Pancreas (tissue), 10 donors: ENCODE data around the gene SULF2. TPM values are rescaled to one million over a fixed set of nuclear protein-coding genes. Genes with fewer than 3 reads are reported as not detected.

Experiments
- ATAC-seq, 4 donors: fragments of 200-7000 bp; cut with Tn5 transposase; one replicate each; pipeline versions ENCODE4 v1.8.0 to v1.9.1; 2020; ENCODE audit warnings: mild to moderate bottlenecking in 4 of 4, moderate library complexity in 4 of 4
- DNase-seq, 6 donors: peaks; one replicate each; pipeline ENCODE4 v3.0.0-alpha.2; 2020
- FAIRE-seq: peaks from 2 replicates; lab custom pipeline; 2012; peaks lifted over from hg19 to GRCh38; lab: Jason Lieb, UNC
- H3K27ac ChIP-seq, 4 donors: fragments of 200-600 bp; sonication (generic); 1 replicate in 3 of 4; 2 replicates in 1 of 4; pipeline versions ENCODE4 v1.5.0 to v1.8.0; 2020
- H3K27me3 ChIP-seq, 4 donors: fragments of 200-600 bp; one replicate each; pipeline ENCODE4 v1.8.0; 2021
- H3K36me3 ChIP-seq, 3 donors: fragments of 200-600 bp; sonication (generic) in 1 of 3; one replicate each; pipeline versions ENCODE4 v1.5.0 to v1.8.0; 2020 to 2021
- H3K4me1 ChIP-seq, 3 donors: fragments of 200-600 bp; one replicate each; pipeline ENCODE4 v1.8.0; 2021
- H3K4me3 ChIP-seq, 4 donors: fragments of 200-600 bp; sonication (generic) in 2 of 4; one replicate each; pipeline versions ENCODE4 v1.5.0 to v1.8.0; 2020 to 2021
- H3K9me3 ChIP-seq, 4 donors: fragments of 200-600 bp; one replicate each; pipeline ENCODE4 v1.8.0; 2021
- whole genome bisulfite sequencing, 2 donors: extraction: QIAGEN DNeasy Blood & Tissue Kit; methylation state at CpG; one replicate each; pipeline ENCODE4 v1.1.7; 2013; 5-methylcytosine and 5-hydroxymethylcytosine counted together
- intact Hi-C, 3 donors: fragments of 100-400 bp; cut with DNase I; formaldehyde crosslinking; loops; one replicate each; pipeline versions ENCODE4 v1.11.1 to v1.14.2; 2022
- polyA plus RNA-seq, 2 donors: library from polyadenylated mRNA; stranded (reverse); fragments of 200-250 nt; gene quantifications; one replicate each; pipeline ENCODE4 v1.2.3, GENCODE V29; 2013
- total RNA-seq, 6 donors: library from RNA; stranded (reverse); fragmentation: NEBNext Ultra II Directional in 4 of 6; extraction: Animal tissue kit (Norgen Biotek cat#: 25700) in 4 of 6; gene quantifications; one replicate each; pipeline versions ENCODE4 v1.2.1 to v1.2.4, GENCODE V29; 2021 to 2023
- TF ChIP-seq, protein P1 (sequence below), 4 donors: fragments of 200-600 bp; sonication (generic) in 3 of 4; IDR thresholded peaks; one replicate each; pipeline versions ENCODE4 v1.5.0 to v1.8.0; 2021; ENCODE audit warnings: antibody characterized with exemption in 4 of 4
- donor health status: healthy with polysubstance abuse.
- donor health status: DM: no; HTN: no; CAD: no; lungs with moderate emphysema.
- donor health status: DM: no; HTN: no; CAD: no.
- donor health status: control.
- donor health status: control.
- donor health status: Bipolar disorder and iron deficiency.
- donor health status: DM: yes; HTN: yes; CAD: no.
- donor health status: DM: no; HTN: no; CAD: no.
- donor health status: DM: no; HTN: no; CAD: no.
- donor health status: DM: yes; HTN: yes; CAD: no.

The SULF2 gene
- total and polyA plus RNA-seq, 8 donors = 4.5 to 41.7 (median 9.2) TPM

DNA sequence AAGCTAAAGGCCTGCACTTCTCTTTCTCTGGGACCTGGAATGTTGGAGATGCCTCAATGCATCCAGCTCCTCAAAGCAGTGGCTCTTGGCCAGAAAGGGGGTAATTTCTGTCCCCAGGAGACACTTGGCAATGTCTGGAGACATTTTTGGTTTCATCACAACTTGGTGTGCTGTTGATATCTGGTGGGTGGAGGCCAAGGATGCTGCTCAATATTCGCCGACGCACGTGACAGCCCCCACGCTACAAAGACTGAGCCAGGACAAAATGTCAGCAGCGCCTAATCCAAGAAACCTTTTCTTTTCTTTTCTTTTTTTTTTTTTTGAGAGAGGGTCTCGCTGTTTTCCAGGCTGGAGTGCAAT lies 79.8 kb downstream of the SULF2 start:
- ATAC-seq (peak in 2 of 4 donors; percentile 15 to 32), FAIRE-seq (no peak), DNase-seq (no peak)
- TF ChIP-seq, protein P1, sequence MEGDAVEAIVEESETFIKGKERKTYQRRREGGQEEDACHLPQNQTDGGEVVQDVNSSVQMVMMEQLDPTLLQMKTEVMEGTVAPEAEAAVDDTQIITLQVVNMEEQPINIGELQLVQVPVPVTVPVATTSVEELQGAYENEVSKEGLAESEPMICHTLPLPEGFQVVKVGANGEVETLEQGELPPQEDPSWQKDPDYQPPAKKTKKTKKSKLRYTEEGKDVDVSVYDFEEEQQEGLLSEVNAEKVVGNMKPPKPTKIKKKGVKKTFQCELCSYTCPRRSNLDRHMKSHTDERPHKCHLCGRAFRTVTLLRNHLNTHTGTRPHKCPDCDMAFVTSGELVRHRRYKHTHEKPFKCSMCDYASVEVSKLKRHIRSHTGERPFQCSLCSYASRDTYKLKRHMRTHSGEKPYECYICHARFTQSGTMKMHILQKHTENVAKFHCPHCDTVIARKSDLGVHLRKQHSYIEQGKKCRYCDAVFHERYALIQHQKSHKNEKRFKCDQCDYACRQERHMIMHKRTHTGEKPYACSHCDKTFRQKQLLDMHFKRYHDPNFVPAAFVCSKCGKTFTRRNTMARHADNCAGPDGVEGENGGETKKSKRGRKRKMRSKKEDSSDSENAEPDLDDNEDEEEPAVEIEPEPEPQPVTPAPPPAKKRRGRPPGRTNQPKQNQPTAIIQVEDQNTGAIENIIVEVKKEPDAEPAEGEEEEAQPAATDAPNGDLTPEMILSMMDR (IDR thresholded peaks at IDR 0.05) = no peak
- Histone ChIP-seq H3K27ac (no peak overlapping the region), H3K36me3 (no peaks in the 10 kb centered on the region), H3K9me3 (no peaks in the 10 kb centered on the region), H3K27me3 (no peaks in the 10 kb centered on the region), H3K4me1 (peaks cover 0 to 3% (median 0%) of the 10 kb centered on the region in 3 donors), H3K4me3 (no peak overlapping the region)
- WGBS, 2 donors = 76 to 87% methylated on average over 7 of the region's 7 CpGs
- intact Hi-C loops = no loop called here

DNA sequence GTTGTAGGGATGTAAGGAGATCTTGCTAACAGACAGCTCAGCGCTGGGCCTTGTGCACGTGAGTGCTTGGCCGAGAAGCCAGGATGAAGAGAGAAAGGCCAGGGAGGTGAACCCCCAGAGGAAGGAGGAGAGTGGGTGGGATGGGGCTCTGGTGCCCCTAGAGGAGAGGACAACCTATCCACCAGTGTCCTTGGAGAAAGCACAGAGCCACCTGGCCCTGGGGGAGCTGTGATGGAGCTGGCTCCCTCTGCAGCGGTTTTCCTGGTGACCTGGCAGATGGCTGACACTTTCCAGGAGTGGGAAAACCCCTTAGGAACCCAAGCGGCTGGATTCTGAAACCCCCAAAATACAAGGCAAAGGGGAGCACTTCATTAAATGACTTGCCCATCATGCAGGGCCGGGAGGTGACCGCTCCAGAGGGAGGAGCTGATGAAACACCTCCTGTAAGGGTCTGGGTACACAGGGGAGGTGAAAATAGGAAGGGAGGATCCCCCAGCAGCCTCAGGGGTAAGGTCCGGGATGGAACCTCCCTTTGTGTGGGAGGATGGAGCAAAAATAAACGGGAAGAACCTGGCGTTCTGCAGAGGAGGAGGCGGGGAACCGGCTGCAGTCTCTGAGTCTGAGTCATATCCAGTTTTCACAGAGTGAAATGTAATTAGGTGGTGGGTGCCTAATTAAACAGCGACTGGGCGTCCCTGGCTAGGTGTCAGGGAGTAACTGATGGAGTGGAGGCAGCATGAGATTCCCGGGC lies 80.4 kb downstream of the SULF2 start:
- Histone ChIP-seq H3K4me1 (no peaks in the 10 kb centered on the region), H3K4me3 (no peak overlapping the region), H3K9me3 (no peaks in the 10 kb centered on the region), H3K27me3 (no peaks in the 10 kb centered on the region), H3K36me3 (no peaks in the 10 kb centered on the region), H3K27ac (no peak overlapping the region)
- no peak for FAIRE-seq
- intact Hi-C loops = no loop called here
- peak in 3 of 4 donors; percentile 40 to 63 (median 57) for ATAC-seq
- TF ChIP-seq, protein P1 (IDR thresholded peaks at IDR 0.05) = no peak
- no peak for DNase-seq
- WGBS, 2 donors = 52 to 57% methylated on average over 15 of the region's 15 CpGs

DNA sequence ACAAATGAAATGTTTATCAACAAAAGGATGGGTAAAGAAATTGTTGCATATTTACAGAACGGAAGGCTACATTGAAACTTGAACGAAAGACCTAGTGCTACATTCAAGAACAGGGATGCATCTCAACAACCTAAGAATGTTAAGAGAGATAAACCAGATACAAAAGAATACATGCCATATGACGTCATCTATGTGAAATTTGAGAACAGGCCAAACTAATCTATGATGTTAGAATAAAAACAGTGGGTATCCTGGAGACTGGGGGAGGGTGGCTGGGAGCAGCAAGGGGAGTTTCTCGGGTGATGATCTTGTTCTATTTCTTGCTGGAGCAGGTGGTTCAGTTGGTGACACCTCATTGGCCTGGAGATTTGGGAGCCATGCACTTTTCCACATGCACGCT lies 81.5 kb downstream of the SULF2 start:
- WGBS, 2 donors = 67% methylated on average over 5 of the region's 5 CpGs
- TF ChIP-seq, protein P1 (IDR thresholded peaks at IDR 0.05) = no peak

DNA sequence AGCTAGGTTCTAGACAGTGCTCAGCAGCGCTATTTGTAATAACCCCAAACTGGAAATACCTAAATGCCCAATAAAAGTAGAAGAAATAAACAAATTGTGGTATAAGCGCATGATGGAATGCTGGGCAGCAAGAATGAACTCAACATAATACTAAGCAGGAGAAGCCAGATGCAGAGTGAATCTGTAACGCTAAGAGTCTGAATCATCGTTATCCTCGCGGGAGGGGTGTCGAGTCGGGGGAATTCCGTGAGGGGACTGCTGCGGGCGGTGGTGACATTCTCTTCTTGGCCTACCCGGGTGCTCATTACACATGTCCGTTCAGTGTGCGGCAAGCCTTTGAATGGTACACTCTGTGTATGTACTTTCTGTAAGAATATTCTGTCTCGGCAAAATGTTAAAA lies 83.7 kb downstream of the SULF2 start:
- DNase-seq = no peak
- ATAC-seq = no peak
- H3K4me3 ChIP-seq = no peak overlapping the region
- TF ChIP-seq, protein P1 (IDR thresholded peaks at IDR 0.05) = no peak
- no peaks in the 10 kb centered on the region for H3K4me1 ChIP-seq
- H3K27ac ChIP-seq = no peak overlapping the region
- no peak for FAIRE-seq
- intact Hi-C loops = no loop called here
- no peaks in the 10 kb centered on the region for H3K9me3 ChIP-seq
- H3K27me3 ChIP-seq = no peaks in the 10 kb centered on the region
- no peaks in the 10 kb centered on the region for H3K36me3 ChIP-seq
- WGBS, 2 donors = 83 to 92% methylated on average over 15 of the region's 15 CpGs

More for the DNA sequence above, 81.5 kb downstream of the SULF2 start:
- Histone ChIP-seq H3K4me3 (no peak overlapping the region), H3K4me1 (no peaks in the 10 kb centered on the region), H3K27me3 (no peaks in the 10 kb centered on the region), H3K27ac (no peak overlapping the region), H3K36me3 (no peaks in the 10 kb centered on the region), H3K9me3 (no peaks in the 10 kb centered on the region)
- FAIRE-seq (no peak), DNase-seq (no peak), ATAC-seq (no peak)
- intact Hi-C loops = no loop called here

DNA sequence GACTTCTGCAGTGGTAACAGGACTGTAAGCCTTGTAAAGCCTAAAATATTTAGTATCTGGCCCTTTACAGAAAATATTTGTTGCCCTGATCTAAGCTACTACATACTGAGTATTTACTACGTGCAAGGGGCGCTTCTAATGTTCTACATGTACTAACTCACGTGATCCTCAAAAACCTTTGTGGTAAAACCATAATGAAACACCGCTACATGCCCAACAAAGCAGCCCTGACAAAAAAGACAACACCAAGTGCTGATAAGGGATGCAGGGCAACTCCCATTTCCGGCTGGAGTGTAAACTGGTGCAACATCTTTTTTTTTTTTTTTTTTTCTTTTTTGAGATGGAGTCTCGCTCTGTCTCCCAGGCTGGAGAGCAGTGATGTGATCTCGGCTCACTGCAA lies 85.0 kb downstream of the SULF2 start:
- Histone ChIP-seq H3K27ac (no peak overlapping the region), H3K27me3 (no peaks in the 10 kb centered on the region), H3K4me3 (no peak overlapping the region), H3K4me1 (no peaks in the 10 kb centered on the region), H3K36me3 (no peaks in the 10 kb centered on the region), H3K9me3 (no peaks in the 10 kb centered on the region)
- TF ChIP-seq, protein P1 (IDR thresholded peaks at IDR 0.05) = no peak
- DNase-seq (no peak), ATAC-seq (no peak), FAIRE-seq (no peak)
- WGBS, 2 donors = 64 to 76% methylated on average over 7 of the region's 7 CpGs
- intact Hi-C loops = no loop called here
